GM10248 (cell line): ENCODE data around the gene MADD.

Experiments used
- CTCF ChIA-PET: fragments of 300-600 bp; sonication (Branson Sonifier 250); formaldehyde crosslinking; extraction: SDS; loops from one replicate; lab custom pipeline; 2021; ENCODE audit warnings: antibody characterized with exemption; lab: Yijun Ruan, JAX
- POLR2A ChIA-PET: fragments of 350-650 bp; sonication (Branson Sonifier 250); formaldehyde crosslinking; extraction: SDS; loops from one replicate; lab custom pipeline; 2020; ENCODE audit warnings: antibody characterized with exemption; lab: Yijun Ruan, JAX
- DNase-seq: peaks from one replicate; pipeline ENCODE4 v3.0.0; 2012; ENCODE audit errors: extremely low spot score
- TF ChIP-seq, protein P1 (sequence below): IDR thresholded peaks from 2 replicates; pipeline ENCODE4 v1.5.1; 2012; ENCODE audit warnings: mild to moderate bottlenecking, low read depth; ENCODE audit errors: extremely low read depth, missing control alignments, control extremely low read depth

MADD gene

DNA sequence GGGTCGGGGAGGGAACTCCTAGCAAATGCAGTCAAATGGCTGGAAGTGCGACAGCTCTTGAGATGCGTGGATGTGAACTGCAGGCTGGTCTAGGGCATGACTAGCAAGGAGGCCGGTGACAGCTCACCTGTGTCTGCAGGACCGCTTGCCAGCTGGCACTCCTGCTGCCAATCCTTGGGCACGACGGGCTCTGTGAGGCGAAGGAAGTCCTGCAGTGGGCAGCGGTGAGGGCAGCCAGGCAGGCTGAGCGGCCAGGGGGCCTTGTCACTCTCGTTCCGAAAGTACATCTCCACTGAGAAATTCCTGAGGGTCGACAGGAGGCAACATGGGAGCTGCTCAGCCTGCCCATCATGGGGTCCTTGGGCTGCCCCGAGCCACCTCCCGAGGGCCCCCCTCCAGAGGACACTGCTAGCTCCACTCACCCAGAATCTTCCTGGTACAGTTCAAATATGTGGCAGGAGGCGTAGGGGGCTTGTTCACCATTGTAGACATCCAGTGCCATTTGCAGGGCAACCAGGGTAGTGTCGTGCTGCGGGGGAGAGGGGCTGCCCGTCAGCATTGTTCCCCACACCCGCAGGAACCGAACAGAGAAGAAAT is 27.2 kb upstream of the MADD start:
- CTCF ChIA-PET, result interaction anchor here (1.8 to 4.6 kb wide), 4 partner anchors 9 to 65 kb away, joined by 7 to 32 read pairs (median 11); partner anchors contain the start of genes DDB2 and NR1H3
- DNase-seq, result no peak
- POLR2A ChIA-PET, result no interaction called here
- TF ChIP-seq, protein P1, sequence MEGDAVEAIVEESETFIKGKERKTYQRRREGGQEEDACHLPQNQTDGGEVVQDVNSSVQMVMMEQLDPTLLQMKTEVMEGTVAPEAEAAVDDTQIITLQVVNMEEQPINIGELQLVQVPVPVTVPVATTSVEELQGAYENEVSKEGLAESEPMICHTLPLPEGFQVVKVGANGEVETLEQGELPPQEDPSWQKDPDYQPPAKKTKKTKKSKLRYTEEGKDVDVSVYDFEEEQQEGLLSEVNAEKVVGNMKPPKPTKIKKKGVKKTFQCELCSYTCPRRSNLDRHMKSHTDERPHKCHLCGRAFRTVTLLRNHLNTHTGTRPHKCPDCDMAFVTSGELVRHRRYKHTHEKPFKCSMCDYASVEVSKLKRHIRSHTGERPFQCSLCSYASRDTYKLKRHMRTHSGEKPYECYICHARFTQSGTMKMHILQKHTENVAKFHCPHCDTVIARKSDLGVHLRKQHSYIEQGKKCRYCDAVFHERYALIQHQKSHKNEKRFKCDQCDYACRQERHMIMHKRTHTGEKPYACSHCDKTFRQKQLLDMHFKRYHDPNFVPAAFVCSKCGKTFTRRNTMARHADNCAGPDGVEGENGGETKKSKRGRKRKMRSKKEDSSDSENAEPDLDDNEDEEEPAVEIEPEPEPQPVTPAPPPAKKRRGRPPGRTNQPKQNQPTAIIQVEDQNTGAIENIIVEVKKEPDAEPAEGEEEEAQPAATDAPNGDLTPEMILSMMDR, result no peak

DNA sequence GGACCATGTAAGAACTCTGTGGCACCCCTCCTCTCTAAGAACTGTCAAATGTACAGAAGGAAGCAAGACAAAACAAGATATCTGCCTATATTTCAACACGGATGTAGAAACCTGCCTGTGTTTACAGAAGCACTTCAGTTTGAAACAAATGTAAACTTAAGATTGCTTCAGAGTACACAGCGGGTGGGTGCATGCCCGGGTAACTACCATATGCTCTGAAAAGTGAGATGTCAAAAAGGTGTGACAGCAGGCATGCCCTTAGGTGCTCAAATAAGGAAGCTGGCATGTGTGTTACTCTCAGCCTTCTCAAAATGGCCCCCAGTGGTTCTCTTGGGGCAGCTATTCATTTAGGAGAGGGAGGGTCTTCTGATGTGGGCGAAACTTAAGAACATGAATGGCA is 26.5 kb upstream of the MADD start:
- POLR2A ChIA-PET, result no interaction called here
- TF ChIP-seq, protein P1, result no peak

DNA sequence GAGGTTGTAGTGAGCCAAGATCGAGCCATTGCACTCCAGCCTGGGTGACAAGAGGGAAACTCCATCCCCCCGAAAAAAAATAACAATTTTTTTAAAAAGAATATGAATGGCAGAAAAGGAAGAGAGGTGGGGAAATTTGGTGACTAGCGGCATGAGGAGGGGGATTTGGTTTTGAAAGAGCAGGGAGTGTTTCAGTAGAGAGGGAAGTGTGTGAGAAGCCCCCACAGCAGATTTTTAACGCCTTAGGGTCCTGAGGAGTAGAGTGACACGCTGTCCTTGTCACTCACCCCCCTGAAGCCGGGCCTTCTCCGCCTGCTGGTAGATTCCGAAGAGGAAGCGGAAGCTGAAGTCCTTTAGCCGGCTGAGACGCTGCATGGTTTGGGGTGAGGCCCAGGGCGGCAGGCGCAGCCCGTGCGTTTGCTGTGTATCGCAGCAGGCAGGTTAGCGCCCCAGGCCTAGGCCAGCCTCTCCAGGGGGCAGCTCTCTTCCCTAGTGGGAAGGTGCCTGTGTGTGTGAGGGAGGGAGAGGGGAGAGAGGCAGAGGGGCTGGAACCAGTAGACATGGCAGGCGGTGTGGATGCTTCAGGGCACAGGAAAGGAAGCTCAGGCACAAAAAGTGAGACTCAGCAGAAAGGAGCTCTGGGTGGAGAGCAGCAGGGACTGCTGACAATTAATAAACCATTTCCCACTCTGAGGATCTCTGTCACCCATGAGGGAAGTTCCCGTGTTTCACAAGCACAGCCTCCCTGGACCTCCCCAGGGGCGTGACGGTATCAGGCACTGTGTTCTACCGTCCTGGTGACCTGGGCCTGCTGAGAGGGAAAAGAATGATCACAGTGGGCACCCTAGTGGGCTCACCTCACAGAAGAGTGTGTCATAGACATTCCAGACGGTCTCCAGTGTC is 25.2 kb upstream of the MADD start:
- POLR2A ChIA-PET, result interaction anchor here (1.8 kb wide), 1 partner anchor 15 kb away, joined by 3 read pairs; no protein-coding TSS in a partner anchor
- CTCF ChIA-PET, result interaction anchor here (0.7 to 4.6 kb wide), 5 partner anchors 9 to 130 kb away, joined by 3 to 32 read pairs (median 3); partner anchors contain the start of gene NR1H3
- TF ChIP-seq, protein P1, result no peak
- no peak for DNase-seq

More for the DNA sequence above, 26.5 kb upstream of the MADD start:
- DNase-seq, result no peak
- CTCF ChIA-PET, result interaction anchor here (1.0 to 4.6 kb wide), 3 partner anchors 10 to 21 kb away, joined by 3 to 32 read pairs (median 15); partner anchors contain the start of gene NR1H3

DNA sequence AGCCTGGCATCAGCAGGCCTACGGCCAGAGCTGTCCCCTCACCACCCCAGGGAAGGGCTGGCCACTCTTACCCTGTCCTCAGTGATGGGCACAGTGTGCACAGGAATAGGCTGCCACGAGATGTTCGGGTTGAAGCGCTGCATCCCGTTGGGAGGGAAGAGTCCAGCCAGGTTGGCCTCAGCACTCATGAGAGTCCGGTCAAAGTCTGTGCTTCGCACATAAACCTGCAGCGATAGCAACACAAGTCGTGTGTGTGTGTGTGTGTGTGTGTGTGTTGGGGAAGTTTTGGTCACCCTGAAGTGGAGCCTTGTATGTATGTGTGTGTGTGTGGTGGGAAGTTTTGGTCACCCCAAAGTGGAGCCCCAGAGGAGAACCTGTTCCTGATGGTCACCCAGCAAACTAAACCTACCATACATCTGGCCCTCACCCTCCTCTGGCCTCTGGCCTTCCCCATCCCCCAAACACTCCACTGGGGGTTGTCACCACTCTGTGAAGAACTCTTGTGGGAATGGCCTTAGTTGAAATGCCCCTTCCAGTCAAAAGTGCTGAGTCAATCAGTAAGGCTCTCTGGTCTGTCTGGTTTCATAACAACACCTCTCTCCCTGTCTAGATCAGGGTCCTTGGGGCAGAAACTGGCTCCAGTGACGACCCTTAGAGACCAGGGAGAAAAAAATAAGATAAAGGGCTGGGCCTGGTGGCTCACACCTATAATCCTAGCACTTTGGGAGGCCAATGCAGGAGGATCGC is 24.1 kb upstream of the MADD start:
- no peak for DNase-seq
- TF ChIP-seq, protein P1, result no peak
- CTCF ChIA-PET, result interaction anchor here (4.0 to 5.8 kb wide), 2 partner anchors 12 to 14 kb away, joined by 15 to 57 read pairs; partner anchors contain the start of gene NR1H3
- POLR2A ChIA-PET, result interaction anchor here (0.6 to 1.8 kb wide), 2 partner anchors 16 to 513 kb away, joined by 3 to 7 read pairs; no protein-coding TSS in a partner anchor

DNA sequence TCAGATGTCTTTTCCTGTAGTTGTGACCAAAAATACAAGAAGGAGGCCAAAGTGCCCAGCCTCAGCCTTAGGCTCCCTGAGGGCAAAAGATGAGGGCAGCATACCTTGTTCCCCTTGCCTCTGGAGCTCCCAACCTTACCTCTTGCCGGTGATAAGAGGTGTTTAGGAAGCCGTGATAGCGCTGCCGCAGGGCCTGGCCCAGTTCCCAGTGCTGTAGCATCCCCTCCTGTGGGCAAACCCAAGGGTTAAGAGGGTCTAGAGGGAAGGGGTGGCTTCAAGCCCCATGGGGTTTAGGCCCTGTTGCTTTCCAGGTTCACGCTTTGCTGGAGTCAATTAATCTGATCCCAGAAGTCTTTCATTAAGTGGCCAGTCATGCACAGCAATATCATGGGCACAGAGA is 22.4 kb upstream of the MADD start:
- CTCF ChIA-PET, result interaction anchor here (0.6 to 5.8 kb wide), 7 partner anchors 12 to 164 kb away, joined by 3 to 57 read pairs (median 13); partner anchors contain the start of genes ARFGAP2, DDB2 and NR1H3

More for the DNA sequence above, 22.4 kb upstream of the MADD start:
- TF ChIP-seq, protein P1, result no peak
- no peak for DNase-seq
- POLR2A ChIA-PET, result interaction anchor here (1.7 kb wide), 1 partner anchor 8 kb away, joined by 6 read pairs; no protein-coding TSS in a partner anchor
